ENCODE data around the gene SPOCK1. TPM values are rescaled to one million over a fixed set of nuclear protein-coding genes. Genes with fewer than 3 reads are reported as not detected.

Gene SPOCK1
- polyA plus RNA-seq, 3 donors: 1.8 to 5.7 (median 2.1) TPM

- Histone ChIP-seq H3K27me3 (ENCODE audit: control insufficient read depth in 2 of 2, insufficient read depth in 2 of 2, low read length in 2 of 2) (no peaks in the 10 kb centered on the region), H3K36me3 (replicated peaks in 1 of 2; ENCODE audit: control insufficient read depth in 1 of 2, insufficient read depth in 2 of 2, low read length in 2 of 2) (no peaks in the 10 kb centered on the region), H4K20me1 (ENCODE audit: insufficient read depth, low read length) (no peaks in the 10 kb centered on the region), H3K4me2 (replicated peaks; ENCODE audit: extremely low read depth, low read length, poor library complexity, severe bottlenecking) (no peak overlapping the region), H3K9me3 (replicated peaks in 1 of 2; ENCODE audit: control insufficient read depth in 1 of 2, insufficient read depth in 1 of 2, low read length in 2 of 2) (no peaks in the 10 kb centered on the region), H3K9ac (ENCODE audit: insufficient read depth, low read length, poor library complexity, severe bottlenecking) (no peak overlapping the region), H3K4me1 (ENCODE audit: control insufficient read depth in 1 of 2, insufficient read depth in 2 of 2, low read length in 2 of 2) (no peaks in the 10 kb centered on the region), H3K79me2 (ENCODE audit: insufficient read depth, low read length) (no peaks in the 10 kb centered on the region), H2AFZ (ENCODE audit: insufficient read depth, low read depth, low read length, poor library complexity, severe bottlenecking) (no peak overlapping the region), H3K27ac (ENCODE audit: low read depth in 1 of 2, low read length in 2 of 2) (no peak overlapping the region), H3K4me3 (replicated peaks in 1 of 3; ENCODE audit: low read depth in 2 of 3, low read length in 3 of 3) (no peak overlapping the region)
- Mint-ChIP-seq H3K27me3 (ENCODE audit: low read depth in 3 of 3) (no peaks in the 10 kb centered on the region), H3K4me1 (no peaks in the 10 kb centered on the region), H3K9me3 (peaks cover 2 to 10% (median 6%) of the 10 kb centered on the region in 7 donors), H3K27ac (no peak overlapping the region), H3K36me3 (no peaks in the 10 kb centered on the region), H3K4me3 (no peak overlapping the region)
- intact Hi-C loops (cut with micrococcal nuclease): no loop called here
- no peak for DNase-seq
- no peak for TF ChIP-seq CTCF (IDR thresholded peaks at IDR 0.05)
- WGBS (ENCODE audit: insufficient coverage): no CpG with 5 or more reads among the region's 2 CpGs
These were observed 573.1 kb downstream of the SPOCK1 start for GRCh38 chr5:136926073-136926472.

Small RNA genes within 50 kb of the gene (small RNA-seq; reads per million reads assigned to genes)
- not detected for gene RNA5SP193 (ENCODE audit: insufficient read length, low read depth)

Other genes with a start within 250 kb of the SPOCK1 start
- gene KLHL3, start 236.8 kb upstream of the SPOCK1 start, polyA plus RNA-seq: under 1 TPM in 1 of 3 donors, not detected in 2; 0.71 TPM